GM12874 (cell line): ENCODE measurements around the gene EPHX1.

Source experiments
- CTCF ChIP-seq: IDR thresholded peaks from 2 replicates; pipeline ENCODE4 v1.5.1; 2011; ENCODE audit warnings: low read depth, mild to moderate bottlenecking, control low read depth, low read length, moderate library complexity; ENCODE audit not compliant: insufficient read depth

Gene EPHX1

GRCh38 chr1:225846331-225847310 lies 36.7 kb downstream of the EPHX1 start:
- no peak for TF ChIP-seq CTCF

- TF ChIP-seq CTCF, result no peak
These were observed 37.7 kb downstream of the EPHX1 start for GRCh38 chr1:225847610-225848009.

- TF ChIP-seq CTCF, result no peak
These were observed 38.4 kb downstream of the EPHX1 start for GRCh38 chr1:225848030-225848955.

- TF ChIP-seq CTCF, result no peak
These were observed 40.0 kb downstream of the EPHX1 start for GRCh38 chr1:225849925-225850324.

- TF ChIP-seq CTCF, result no peak
These were observed 40.4 kb downstream of the EPHX1 start for GRCh38 chr1:225850370-225850769.

- TF ChIP-seq CTCF, result no peak
These were observed 41.9 kb downstream of the EPHX1 start for GRCh38 chr1:225851805-225852204.
